Upper lobe of left lung (tissue), 6 donors: ENCODE results near the gene DCUN1D1. TPM values are rescaled to one million over a fixed set of nuclear protein-coding genes. Genes with fewer than 3 reads are reported as not detected.

ENCODE experiments used
- ATAC-seq, 2 donors: fragments of 200-7000 bp; cut with Tn5 transposase; one replicate each; pipeline ENCODE4 v1.9.1; 2022; ENCODE audit warnings: mild to moderate bottlenecking in 2 of 2, moderate library complexity in 2 of 2; ENCODE audit not compliant: low FRiP score in 2 of 2
- DNase-seq, 2 donors: peaks; one replicate each; pipeline ENCODE4 v3.0.0-alpha.2; 2019 to 2020
- H3K27ac ChIP-seq, 4 donors: fragments of 200-600 bp; sonication (generic); one replicate each; pipeline ENCODE4 v1.5.1; 2016 to 2019
- H3K27me3 ChIP-seq, 4 donors: fragments of 200-600 bp; sonication (generic); one replicate each; pipeline ENCODE4 v1.5.1; 2017 to 2019
- H3K36me3 ChIP-seq, 4 donors: fragments of 200-600 bp; sonication (generic); one replicate each; pipeline ENCODE4 v1.5.1; 2016 to 2019
- H3K4me1 ChIP-seq, 4 donors: fragments of 200-600 bp; sonication (generic); one replicate each; pipeline ENCODE4 v1.5.1; 2018 to 2019
- H3K4me3 ChIP-seq, 4 donors: fragments of 200-600 bp; sonication (generic); one replicate each; pipeline ENCODE4 v1.5.1; 2017 to 2019; ENCODE audit warnings: mild to moderate bottlenecking in 2 of 4, moderate library complexity in 1 of 4
- H3K9me3 ChIP-seq, 4 donors: fragments of 200-600 bp; sonication (generic); one replicate each; pipeline ENCODE4 v1.5.1; 2018 to 2019
- EP300 ChIP-seq, 4 donors: sonication (generic); formaldehyde crosslinking; IDR thresholded peaks; one replicate each; pipeline ENCODE4 v1.5.1; 2017; ENCODE audit warnings: antibody characterized with exemption in 4 of 4, control low read depth in 2 of 4
- POLR2A ChIP-seq, 4 donors: fragments of 450-650 bp; IDR thresholded peaks; one replicate each; pipeline ENCODE4 v1.5.1; 2016 to 2017; ENCODE audit warnings: antibody characterized with exemption in 4 of 4, mild to moderate bottlenecking in 2 of 4
- POLR2AphosphoS5 ChIP-seq, 2 donors: sonication (generic); formaldehyde crosslinking; IDR thresholded peaks; one replicate each; pipeline ENCODE4 v1.5.1; 2017; ENCODE audit warnings: antibody characterized with exemption in 2 of 2
- WGBS, 2 donors: methylation state at CpG; one replicate each; pipeline ENCODE4 v1.1.5; 2017 to 2018; 5-methylcytosine and 5-hydroxymethylcytosine counted together
- total RNA-seq, 6 donors: library from RNA; depleted of rRNA in 4 of 6; stranded (reverse); fragments of >200 nt in 4 of 6; gene quantifications; one replicate each; pipeline versions ENCODE4 v1.1.0 to v1.2.1, GENCODE V29; 2016 to 2021
- TF ChIP-seq, protein P1 (sequence below), 6 experiments: fragments of 450-650 bp in 4 of 6; fragments of 200-600 bp in 2 of 6; sonication (generic) in 2 of 6; IDR thresholded peaks; one replicate each; pipeline ENCODE4 v1.5.1; 2016 to 2019; ENCODE audit warnings: antibody characterized with exemption in 6 of 6
- donor health status: DM: no; HTN: no; CAD: no; lungs with moderate emphysema.
- donor health status: DM: no; HTN: yes; CAD: no; lungs with severe emphysema.

DCUN1D1 gene
- total RNA-seq, 6 donors from 2014 or later = 9.9 to 46.1 (median 27.2) TPM

DNA sequence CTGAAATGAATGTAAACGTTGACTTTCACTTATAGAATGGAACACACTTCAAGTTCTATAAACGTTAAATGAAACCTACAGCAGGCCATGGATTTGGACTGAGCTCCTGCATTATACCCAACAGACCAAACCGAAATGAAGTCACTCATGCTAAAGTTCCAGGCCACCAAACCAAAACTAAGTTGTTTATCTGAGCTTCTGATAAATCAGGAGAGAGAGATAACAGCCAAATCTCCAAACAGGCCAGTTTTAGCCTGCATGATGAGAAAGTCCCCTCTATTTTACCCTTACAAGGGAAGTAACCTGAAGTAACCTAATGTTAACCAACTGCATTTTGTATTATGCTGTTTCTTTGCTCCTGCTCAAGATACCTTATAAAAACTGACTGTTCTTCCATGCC, 44.5 kb downstream of the DCUN1D1 start:
- 68% methylated on average over 3 of the region's 3 CpGs for WGBS, 2 donors
- ATAC-seq (no peak), DNase-seq (no peak)
- Histone ChIP-seq H3K9me3 (peaks cover 0 to 12% (median 7%) of the 10 kb centered on the region in 4 donors), H3K27me3 (no peaks in the 10 kb centered on the region), H3K36me3 (peaks cover 0 to 6% (median 0%) of the 10 kb centered on the region in 4 donors), H3K4me3 (no peak overlapping the region), H3K4me1 (peaks cover 0 to 3% (median 0%) of the 10 kb centered on the region in 4 donors), H3K27ac (no peak overlapping the region)
- TF ChIP-seq, protein P1, sequence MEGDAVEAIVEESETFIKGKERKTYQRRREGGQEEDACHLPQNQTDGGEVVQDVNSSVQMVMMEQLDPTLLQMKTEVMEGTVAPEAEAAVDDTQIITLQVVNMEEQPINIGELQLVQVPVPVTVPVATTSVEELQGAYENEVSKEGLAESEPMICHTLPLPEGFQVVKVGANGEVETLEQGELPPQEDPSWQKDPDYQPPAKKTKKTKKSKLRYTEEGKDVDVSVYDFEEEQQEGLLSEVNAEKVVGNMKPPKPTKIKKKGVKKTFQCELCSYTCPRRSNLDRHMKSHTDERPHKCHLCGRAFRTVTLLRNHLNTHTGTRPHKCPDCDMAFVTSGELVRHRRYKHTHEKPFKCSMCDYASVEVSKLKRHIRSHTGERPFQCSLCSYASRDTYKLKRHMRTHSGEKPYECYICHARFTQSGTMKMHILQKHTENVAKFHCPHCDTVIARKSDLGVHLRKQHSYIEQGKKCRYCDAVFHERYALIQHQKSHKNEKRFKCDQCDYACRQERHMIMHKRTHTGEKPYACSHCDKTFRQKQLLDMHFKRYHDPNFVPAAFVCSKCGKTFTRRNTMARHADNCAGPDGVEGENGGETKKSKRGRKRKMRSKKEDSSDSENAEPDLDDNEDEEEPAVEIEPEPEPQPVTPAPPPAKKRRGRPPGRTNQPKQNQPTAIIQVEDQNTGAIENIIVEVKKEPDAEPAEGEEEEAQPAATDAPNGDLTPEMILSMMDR (IDR thresholded peaks at IDR 0.05) = no peak
- no peak for TF ChIP-seq EP300 (IDR thresholded peaks at IDR 0.05)

DNA sequence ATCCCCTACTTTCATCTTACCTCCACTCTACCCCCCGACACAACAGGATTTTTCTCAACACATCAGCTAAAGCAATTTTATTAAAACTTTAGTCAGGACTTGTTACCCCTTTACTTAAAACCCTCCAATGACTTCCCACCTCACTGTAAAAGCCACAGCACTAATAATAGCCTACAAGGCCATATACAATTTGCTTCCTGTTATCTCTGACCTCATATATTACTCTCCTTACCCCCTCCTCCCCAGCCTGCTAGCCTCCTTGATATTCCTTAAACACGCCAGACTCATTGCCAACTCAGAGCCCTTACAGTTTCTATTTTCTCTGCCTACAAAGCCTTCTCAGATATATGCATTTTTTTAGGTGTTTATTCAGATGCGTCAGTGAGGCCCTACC, 54.4 kb downstream of the DCUN1D1 start:
- H3K9me3 ChIP-seq = no peaks in the 10 kb centered on the region
- no peak overlapping the region for H3K27ac ChIP-seq
- H3K4me1 ChIP-seq = peaks cover 0 to 3% (median 0%) of the 10 kb centered on the region in 4 donors
- no peaks in the 10 kb centered on the region for H3K36me3 ChIP-seq
- H3K27me3 ChIP-seq = no peaks in the 10 kb centered on the region
- TF ChIP-seq POLR2AphosphoS5 (IDR thresholded peaks at IDR 0.05) (no peak), EP300 (IDR thresholded peaks at IDR 0.05) (no peak), POLR2A (IDR thresholded peaks at IDR 0.05) (no peak)
- TF ChIP-seq, protein P1 (IDR thresholded peaks at IDR 0.05) = no peak
- H3K4me3 ChIP-seq = no peak overlapping the region
- DNase-seq (no peak), ATAC-seq (no peak)
- WGBS, 2 donors = 96 to 97% methylated on average over 3 of the region's 3 CpGs

DNA sequence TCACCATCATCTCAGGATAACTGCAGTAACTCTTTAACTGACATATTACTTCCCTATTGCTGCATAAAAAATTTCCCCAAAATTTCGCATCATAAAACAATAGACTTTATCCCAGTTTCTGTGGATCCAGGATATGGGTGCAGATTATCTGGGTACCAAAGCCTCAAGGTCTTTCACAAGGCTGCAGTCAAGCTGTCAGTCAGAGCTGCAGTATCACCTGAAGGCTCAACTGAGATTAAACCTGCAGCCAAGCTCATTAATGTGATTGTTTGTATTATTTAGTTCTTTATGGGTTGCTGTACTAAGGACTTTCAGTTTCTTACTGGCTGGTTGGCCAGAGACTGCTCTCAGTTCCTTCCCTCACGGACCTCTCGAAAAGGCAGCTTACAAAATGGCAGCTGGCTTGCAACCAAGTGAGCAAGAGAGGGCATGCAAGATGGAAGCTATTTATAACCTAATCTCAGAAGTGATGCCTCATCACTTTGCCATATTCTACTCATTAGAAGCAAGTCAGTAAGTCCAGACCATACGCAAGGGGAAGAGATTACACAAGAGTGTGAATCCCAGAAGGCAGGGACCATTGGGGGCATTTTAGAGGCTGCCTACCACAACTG, 54.9 kb downstream of the DCUN1D1 start:
- TF ChIP-seq, protein P1 (IDR thresholded peaks at IDR 0.05) = no peak
- no peak for TF ChIP-seq POLR2AphosphoS5 (IDR thresholded peaks at IDR 0.05)
- no peak for TF ChIP-seq EP300 (IDR thresholded peaks at IDR 0.05)
- Histone ChIP-seq H3K27ac (no peak overlapping the region), H3K36me3 (no peaks in the 10 kb centered on the region), H3K9me3 (no peaks in the 10 kb centered on the region), H3K4me3 (no peak overlapping the region), H3K4me1 (peaks cover 0 to 3% (median 0%) of the 10 kb centered on the region in 4 donors), H3K27me3 (no peaks in the 10 kb centered on the region)
- 62 to 81% methylated on average over 4 of the region's 4 CpGs for WGBS, 2 donors
- no peak for DNase-seq
- no peak for ATAC-seq

DNA sequence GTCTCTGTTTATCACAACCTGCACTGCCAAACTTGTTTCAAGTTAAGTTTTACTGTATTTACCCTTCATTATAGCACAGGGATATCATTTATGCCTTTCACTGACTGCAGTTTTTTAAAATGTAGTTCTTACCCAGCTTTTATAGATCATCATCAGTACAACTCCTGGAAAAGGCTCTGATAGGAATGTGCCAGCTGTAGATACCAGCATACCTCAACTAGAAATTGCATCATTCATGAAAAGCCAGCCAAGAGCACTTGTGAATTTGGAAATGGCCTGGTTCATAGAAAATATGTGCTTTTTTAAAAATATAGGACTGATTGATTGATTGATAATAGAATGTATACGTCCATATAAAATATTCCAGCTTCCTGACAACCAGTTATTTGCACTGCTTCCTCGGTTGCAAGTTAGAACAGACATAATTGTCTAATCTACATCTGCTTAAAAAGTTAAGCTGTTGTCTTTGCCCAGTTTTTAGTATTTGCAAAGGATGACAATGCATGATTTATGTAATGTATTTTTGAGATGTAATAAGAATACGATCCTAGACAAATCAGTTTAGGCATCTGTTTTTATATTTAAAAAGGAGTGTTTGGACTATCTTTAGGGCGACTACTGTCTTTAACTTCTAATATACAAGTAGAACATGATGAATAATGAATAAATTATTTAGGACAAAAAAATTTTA, 58.5 kb downstream of the DCUN1D1 start:
- no peak for DNase-seq
- WGBS, 2 donors = 75 to 84% methylated on average over 4 of the region's 4 CpGs
- Histone ChIP-seq H3K4me1 (peaks cover 0 to 3% (median 0%) of the 10 kb centered on the region in 4 donors), H3K27ac (no peak overlapping the region), H3K4me3 (no peak overlapping the region), H3K9me3 (no peaks in the 10 kb centered on the region), H3K36me3 (peaks cover 0 to 7% (median 0%) of the 10 kb centered on the region in 4 donors), H3K27me3 (no peaks in the 10 kb centered on the region)
- TF ChIP-seq POLR2AphosphoS5 (IDR thresholded peaks at IDR 0.05) = no peak
- TF ChIP-seq, protein P1 (IDR thresholded peaks at IDR 0.05) = no peak
- no peak for ATAC-seq
